Liver (tissue), 9 donors: ENCODE data around the gene DSEL. TPM values are rescaled to one million over a fixed set of nuclear protein-coding genes. Genes with fewer than 3 reads are reported as not detected.

Experiments used
- DNase-seq: peaks from one replicate; pipeline ENCODE4 v3.0.0-alpha.2; 2017; ENCODE audit warnings: low spot score
- H3K27ac ChIP-seq, 2 donors: one replicate each; pipeline ENCODE4 v1.7.0; 2013; ENCODE audit warnings: inconsistent platforms in 2 of 2, low read length in 2 of 2, control low read depth in 1 of 2, low read depth in 1 of 2, mild to moderate bottlenecking in 1 of 2
- H3K27me3 ChIP-seq, 4 donors: one replicate each; pipeline versions ENCODE4 v1.6.1 to v1.7.0; 2013; ENCODE audit warnings: low read length in 3 of 4, inconsistent platforms in 1 of 4, mild to moderate bottlenecking in 1 of 4, moderate library complexity in 1 of 4; ENCODE audit not compliant: control insufficient read depth in 4 of 4, insufficient read depth in 4 of 4
- H3K36me3 ChIP-seq, 4 donors: one replicate each; pipeline versions ENCODE4 v1.6.1 to v1.7.0; 2013; ENCODE audit warnings: low read length in 3 of 4, mild to moderate bottlenecking in 3 of 4, low read depth in 1 of 4, moderate library complexity in 1 of 4; ENCODE audit not compliant: control insufficient read depth in 4 of 4, insufficient read depth in 3 of 4
- H3K4me1 ChIP-seq, 4 donors: one replicate each; pipeline versions ENCODE4 v1.6.1 to v1.7.0; 2013; ENCODE audit warnings: low read length in 3 of 4, mild to moderate bottlenecking in 3 of 4, moderate library complexity in 1 of 4; ENCODE audit not compliant: control insufficient read depth in 4 of 4, insufficient read depth in 4 of 4
- H3K4me3 ChIP-seq, 3 donors: one replicate each; pipeline versions ENCODE4 v1.6.1 to v1.7.0; 2013; ENCODE audit warnings: low read length in 3 of 3, control low read depth in 1 of 3, low read depth in 1 of 3, mild to moderate bottlenecking in 1 of 3
- H3K9ac ChIP-seq, 2 donors: one replicate each; pipeline ENCODE4 v1.7.0; 2013; ENCODE audit warnings: low read length in 2 of 2, mild to moderate bottlenecking in 2 of 2, moderate library complexity in 2 of 2, control low read depth in 1 of 2, low read depth in 1 of 2
- H3K9me3 ChIP-seq, 4 donors: one replicate each; pipeline versions ENCODE4 v1.6.1 to v1.7.0; 2013; ENCODE audit warnings: low read length in 3 of 4; ENCODE audit not compliant: control insufficient read depth in 4 of 4
- NR2F2 ChIP-seq: IDR thresholded peaks from 2 replicates; pipeline ENCODE4 v1.6.1; 2016; ENCODE audit warnings: antibody characterized with exemption
- YY1 ChIP-seq: IDR thresholded peaks from 2 replicates; pipeline ENCODE4 v1.6.1; 2016; ENCODE audit warnings: antibody characterized with exemption, mild to moderate bottlenecking
- ZBTB33 ChIP-seq: IDR thresholded peaks from 2 replicates; pipeline ENCODE4 v1.6.1; 2016; ENCODE audit warnings: antibody characterized with exemption
- WGBS: extraction: QIAGEN DNeasy Blood & Tissue Kit; methylation state at CpG from one replicate; pipeline ENCODE4 v1.1.7; 2013; 5-methylcytosine and 5-hydroxymethylcytosine counted together
- polyA plus RNA-seq, 2 donors: library from polyadenylated mRNA; stranded (reverse) in 1 of 2; unstranded in 1 of 2; fragments of 200-250 nt in 1 of 2; fragments of >200 nt in 1 of 2; fragmentation: Nextera tagmentation in 1 of 2; extraction: Ambion mirVana in 1 of 2; gene quantifications; one replicate each; pipeline versions ENCODE4 v1.2.1 to v1.2.3, GENCODE V29; 2013 to 2015
- total RNA-seq, 2 donors: library from RNA; depleted of rRNA; stranded (reverse); fragments of >200 nt; gene quantifications; one replicate each; pipeline ENCODE4 v1.2.3, GENCODE V29; 2014
- TF ChIP-seq, protein P1 (sequence below): fragments of 150-350 bp; IDR thresholded peaks from 2 replicates; pipeline ENCODE4 v1.5.1; 2017; ENCODE audit warnings: improper control_type of control experiment, low read depth, low read length; ENCODE audit not compliant: missing input control
- donor health status: healthy.
- donor health status: healthy.
- donor health status: healthy.
- donor health status: healthy.
- donor health status: healthy.

The DSEL gene
- total and polyA plus RNA-seq, 4 donors = 1.7 to 4.9 (median 3.4) TPM

- Histone ChIP-seq H3K9ac (no peak overlapping the region), H3K9me3 (no peaks in the 10 kb centered on the region), H3K36me3 (peaks cover 0 to 2% (median 0%) of the 10 kb centered on the region in 4 donors), H3K4me3 (no peak overlapping the region), H3K27me3 (no peaks in the 10 kb centered on the region), H3K4me1 (peaks cover 0 to 11% (median 8%) of the 10 kb centered on the region in 4 donors), H3K27ac (no peak overlapping the region)
- 87% methylated on average over 3 of the region's 3 CpGs for WGBS
- no peak for TF ChIP-seq ZBTB33
- TF ChIP-seq, protein P1, sequence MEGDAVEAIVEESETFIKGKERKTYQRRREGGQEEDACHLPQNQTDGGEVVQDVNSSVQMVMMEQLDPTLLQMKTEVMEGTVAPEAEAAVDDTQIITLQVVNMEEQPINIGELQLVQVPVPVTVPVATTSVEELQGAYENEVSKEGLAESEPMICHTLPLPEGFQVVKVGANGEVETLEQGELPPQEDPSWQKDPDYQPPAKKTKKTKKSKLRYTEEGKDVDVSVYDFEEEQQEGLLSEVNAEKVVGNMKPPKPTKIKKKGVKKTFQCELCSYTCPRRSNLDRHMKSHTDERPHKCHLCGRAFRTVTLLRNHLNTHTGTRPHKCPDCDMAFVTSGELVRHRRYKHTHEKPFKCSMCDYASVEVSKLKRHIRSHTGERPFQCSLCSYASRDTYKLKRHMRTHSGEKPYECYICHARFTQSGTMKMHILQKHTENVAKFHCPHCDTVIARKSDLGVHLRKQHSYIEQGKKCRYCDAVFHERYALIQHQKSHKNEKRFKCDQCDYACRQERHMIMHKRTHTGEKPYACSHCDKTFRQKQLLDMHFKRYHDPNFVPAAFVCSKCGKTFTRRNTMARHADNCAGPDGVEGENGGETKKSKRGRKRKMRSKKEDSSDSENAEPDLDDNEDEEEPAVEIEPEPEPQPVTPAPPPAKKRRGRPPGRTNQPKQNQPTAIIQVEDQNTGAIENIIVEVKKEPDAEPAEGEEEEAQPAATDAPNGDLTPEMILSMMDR = no peak
- TF ChIP-seq YY1 = no peak
- no peak for DNase-seq
Observed at GRCh38 chr18:67513280-67513679, 3.2 kb downstream of the DSEL start.

- no peaks in the 10 kb centered on the region for H3K9me3 ChIP-seq
- DNase-seq = no peak
- H3K4me1 ChIP-seq = peaks cover 0 to 6% (median 2%) of the 10 kb centered on the region in 4 donors
- H3K27me3 ChIP-seq = no peaks in the 10 kb centered on the region
- H3K27ac ChIP-seq = no peak overlapping the region
- TF ChIP-seq, protein P1 = no peak
- H3K36me3 ChIP-seq = peaks cover 0 to 2% (median 0%) of the 10 kb centered on the region in 4 donors
- H3K4me3 ChIP-seq = no peak overlapping the region
- H3K9ac ChIP-seq = no peak overlapping the region
- 94% methylated on average over 6 of the region's 6 CpGs for WGBS
Observed at GRCh38 chr18:67511840-67512239, 4.7 kb downstream of the DSEL start.

GRCh38 chr18:67510831-67511230 is 5.7 kb downstream of the DSEL start:
- Histone ChIP-seq H3K27ac (no peak overlapping the region), H3K4me1 (peaks cover 0 to 6% (median 2%) of the 10 kb centered on the region in 4 donors), H3K9ac (no peak overlapping the region), H3K9me3 (no peaks in the 10 kb centered on the region), H3K36me3 (peaks cover 0 to 2% (median 0%) of the 10 kb centered on the region in 4 donors), H3K4me3 (no peak overlapping the region), H3K27me3 (no peaks in the 10 kb centered on the region)
- no peak for DNase-seq
- TF ChIP-seq NR2F2 = no peak
- 86% methylated on average over 3 of the region's 3 CpGs for WGBS
